ENCODE results near the gene GNRH2.
"Not testable (repeated sequence)": the region's sequence is repeated elsewhere in the genome, so short reads cannot be mapped to it uniquely, and the experiment has no call there.

The GNRH2 gene, protein sequence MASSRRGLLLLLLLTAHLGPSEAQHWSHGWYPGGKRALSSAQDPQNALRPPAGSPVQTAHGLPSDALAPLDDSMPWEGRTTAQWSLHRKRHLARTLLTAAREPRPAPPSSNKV

DNA sequence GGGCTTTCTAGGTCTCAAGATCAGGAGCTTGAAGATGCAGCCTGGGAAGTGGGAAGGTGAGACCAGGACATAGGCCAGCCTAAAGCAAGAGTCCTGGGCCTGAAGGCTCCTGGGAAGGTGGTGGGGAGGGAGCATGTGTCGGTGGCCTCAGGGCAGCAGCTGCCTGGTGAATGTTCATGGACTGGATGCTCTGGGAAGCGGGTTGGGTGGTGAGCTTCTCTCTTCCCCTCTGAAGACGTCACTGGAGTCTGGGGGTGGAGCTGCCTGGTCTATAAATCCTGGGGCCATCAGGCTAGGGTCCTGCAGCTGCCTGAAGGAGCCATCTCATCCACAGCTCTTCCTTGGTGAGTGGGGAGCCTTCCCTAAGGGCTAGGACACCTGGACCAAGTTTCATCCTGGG, at the start of gene GNRH2:
Gene GNRH2 (plus strand): TSS at position 301 of the 400 bp plus-strand sequence. CDS start 793 bp downstream, outside the sequence.
- no peak for DNase-seq

DNA sequence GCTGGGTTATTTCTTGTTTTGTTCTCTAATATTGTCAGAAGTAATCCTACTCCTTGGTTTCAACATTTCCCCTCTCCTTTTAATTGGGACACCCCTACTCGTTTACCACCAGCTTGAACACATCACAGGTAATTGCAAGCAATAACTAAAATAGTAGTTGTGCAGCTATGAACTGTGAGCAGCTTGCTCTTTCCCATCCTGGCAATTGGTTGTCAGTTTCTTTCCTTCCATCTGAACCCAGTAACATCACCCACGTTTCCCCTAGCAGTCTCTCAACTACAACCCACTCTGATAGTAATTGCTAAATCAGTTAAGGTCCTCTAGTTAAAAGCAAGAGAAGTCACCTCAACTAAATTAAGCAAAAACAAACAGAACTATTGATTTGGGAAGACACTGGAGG, 47.6 kb upstream of the GNRH2 start:
- DNase-seq: no peak

DNA sequence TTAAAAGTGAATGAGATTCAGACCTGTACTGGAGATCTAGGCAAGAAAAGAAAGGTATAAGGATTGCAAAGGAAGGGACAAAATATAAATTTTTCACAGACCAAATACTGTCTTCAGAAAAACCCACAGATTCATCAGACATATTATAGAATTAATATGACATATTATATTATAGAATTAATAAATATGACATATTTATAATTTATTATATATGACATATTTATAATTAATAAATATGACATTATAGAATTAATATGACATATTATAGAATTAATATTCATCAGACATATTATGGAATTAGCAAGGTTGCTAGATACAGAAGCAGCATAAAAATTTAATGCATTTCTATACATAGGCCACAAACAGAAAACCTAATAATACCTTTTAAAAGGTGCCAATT, 44.7 kb upstream of the GNRH2 start:
- DNase-seq: no peak

- peak; percentile 60 for DNase-seq
Measured at GRCh38 chr20:3000852-3001523, 42.4 kb upstream of the GNRH2 start.

- DNase-seq: no peak
Measured at GRCh38 chr20:3003416-3003815, 40.0 kb upstream of the GNRH2 start.

DNA sequence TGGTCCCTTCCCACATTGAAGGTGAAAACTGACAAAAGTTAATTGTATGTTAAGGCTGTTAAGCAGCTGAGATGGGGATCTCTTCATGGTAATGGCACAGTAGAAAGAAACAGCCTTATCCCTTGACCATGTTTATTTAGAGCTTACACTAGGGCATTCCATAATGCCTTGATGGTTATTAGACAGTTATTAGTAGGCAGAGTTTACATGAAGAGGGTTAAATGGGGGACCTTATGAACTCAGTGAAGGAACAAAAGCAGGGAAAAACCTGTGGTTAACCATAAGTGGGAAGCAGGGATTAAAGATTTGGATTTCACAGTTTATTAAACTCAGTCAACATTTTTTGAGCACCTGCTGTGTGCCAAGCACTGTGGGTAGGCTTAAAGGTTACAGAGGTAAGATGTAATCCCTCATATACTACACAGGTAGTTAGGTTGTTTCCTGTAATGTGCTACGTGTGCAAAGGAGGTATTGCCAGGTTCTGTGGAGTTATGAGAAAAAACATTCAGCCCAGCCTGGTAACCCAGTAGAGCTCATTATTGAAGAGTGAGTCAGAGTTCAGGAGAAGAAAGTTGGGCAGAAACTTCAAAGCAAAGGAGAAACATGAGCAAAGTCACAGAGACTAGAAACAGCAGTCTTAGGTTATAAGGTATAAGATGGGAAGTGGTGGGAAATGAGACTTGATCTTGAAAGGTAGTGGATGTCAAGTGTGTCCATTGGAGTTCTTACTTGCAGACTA, 32.3 kb upstream of the GNRH2 start:
- DNase-seq: no peak

GRCh38 chr20:3011752-3012151, 31.7 kb upstream of the GNRH2 start:
- DNase-seq: no peak

DNA sequence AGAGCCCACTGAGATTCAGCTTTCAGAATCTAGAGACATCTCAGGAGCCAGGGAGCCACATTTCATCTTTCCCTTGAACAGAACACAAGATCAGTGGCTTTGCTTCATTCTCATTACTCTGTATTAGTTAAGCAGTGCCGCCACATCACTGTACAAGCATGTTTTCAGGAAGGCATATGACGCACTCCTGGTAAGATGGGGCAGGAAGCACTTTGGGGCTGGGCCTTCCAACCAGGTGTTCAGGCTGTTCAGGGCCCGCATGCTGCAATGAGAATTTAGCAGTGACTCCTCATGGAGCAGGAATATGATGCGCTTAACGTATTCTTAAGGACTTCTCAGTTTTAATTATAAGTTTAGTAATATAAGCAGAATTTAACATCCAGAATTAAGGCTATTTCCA, 29.7 kb upstream of the GNRH2 start:
- no peak for DNase-seq

- no peak for DNase-seq
Measured at GRCh38 chr20:3014179-3014578, 29.2 kb upstream of the GNRH2 start.

DNA sequence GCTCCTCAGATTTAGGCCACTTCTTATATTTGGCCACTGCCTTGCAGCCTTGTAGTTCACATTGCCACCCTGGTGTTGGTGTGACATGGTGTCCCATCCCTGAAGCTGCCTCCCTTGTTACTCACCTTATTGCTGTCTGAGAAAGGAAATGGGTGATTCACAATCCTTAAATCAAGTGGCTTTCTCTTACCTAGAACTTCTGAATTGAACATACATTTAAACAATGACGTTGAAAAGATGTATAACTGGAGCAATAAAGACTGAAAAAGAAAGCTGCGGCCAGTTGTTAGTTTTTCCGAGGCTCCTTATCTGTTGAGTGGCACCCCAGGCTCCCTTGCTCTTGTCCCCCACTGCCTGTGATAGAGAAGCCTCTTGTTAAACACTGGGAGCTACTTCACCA, 28.8 kb upstream of the GNRH2 start:
- no peak for DNase-seq

DNA sequence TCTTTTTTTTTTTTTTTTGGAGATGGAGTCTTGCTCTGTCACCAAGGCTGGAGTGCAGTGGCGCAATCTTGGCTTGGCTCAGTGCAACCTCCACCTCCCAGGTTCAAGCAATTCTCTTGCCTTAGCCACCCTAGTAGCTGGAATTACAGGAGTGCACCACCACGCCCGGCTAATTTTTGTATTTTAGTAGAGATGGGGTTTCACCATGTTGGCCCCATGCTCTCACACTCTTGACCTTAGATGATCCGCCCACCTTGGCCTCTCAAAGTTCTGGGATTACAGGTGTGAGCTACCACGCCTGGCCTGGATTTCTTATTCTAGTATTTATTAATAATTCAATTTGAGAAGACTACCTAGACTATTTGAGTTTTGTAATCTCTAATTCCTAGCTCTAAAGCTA, 28.1 kb upstream of the GNRH2 start:
- not testable (repeated sequence) for DNase-seq

GRCh38 chr20:3021327-3021726, 22.1 kb upstream of the GNRH2 start:
- no peak for DNase-seq

GRCh38 chr20:3021777-3022176, 21.6 kb upstream of the GNRH2 start:
- DNase-seq: no peak

GRCh38 chr20:3022559-3023490, 20.6 kb upstream of the GNRH2 start:
- DNase-seq: not testable (repeated sequence)

- no peak for DNase-seq
Measured at GRCh38 chr20:3027987-3028386, 15.4 kb upstream of the GNRH2 start.

DNA sequence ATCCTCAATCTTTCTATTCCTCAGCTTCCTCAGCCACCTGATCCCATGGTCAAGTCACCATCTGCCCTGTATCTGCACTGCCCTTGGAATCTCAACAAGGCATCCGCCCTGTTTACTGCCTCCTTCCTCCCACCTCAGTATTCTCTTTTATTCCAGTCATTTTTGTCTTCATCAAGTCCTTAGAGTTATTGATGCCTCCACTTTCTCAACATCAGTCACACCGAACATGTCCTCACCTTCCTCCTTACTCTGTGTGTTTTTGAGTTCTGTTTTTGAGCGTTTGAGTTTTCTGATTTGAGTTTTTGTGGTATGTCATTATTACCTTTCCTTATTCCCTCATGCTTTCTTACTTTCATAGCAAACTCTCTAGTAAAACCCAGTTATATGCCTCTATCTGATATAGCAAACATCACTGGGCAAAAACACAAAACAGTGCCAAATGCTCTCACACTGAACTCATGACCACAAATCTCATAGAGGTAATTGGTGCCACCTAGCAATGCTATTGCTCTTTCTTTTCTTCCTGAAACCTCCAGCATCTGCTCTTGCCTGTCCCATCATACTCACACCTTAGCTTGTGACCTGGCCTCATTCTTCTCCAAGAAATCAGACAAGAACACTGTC, 11.8 kb upstream of the GNRH2 start:
- no peak for DNase-seq

GRCh38 chr20:3032624-3033023, 10.8 kb upstream of the GNRH2 start:
- DNase-seq: no peak

- no peak for DNase-seq
Measured at GRCh38 chr20:3037654-3038053, 5.8 kb upstream of the GNRH2 start.

DNA sequence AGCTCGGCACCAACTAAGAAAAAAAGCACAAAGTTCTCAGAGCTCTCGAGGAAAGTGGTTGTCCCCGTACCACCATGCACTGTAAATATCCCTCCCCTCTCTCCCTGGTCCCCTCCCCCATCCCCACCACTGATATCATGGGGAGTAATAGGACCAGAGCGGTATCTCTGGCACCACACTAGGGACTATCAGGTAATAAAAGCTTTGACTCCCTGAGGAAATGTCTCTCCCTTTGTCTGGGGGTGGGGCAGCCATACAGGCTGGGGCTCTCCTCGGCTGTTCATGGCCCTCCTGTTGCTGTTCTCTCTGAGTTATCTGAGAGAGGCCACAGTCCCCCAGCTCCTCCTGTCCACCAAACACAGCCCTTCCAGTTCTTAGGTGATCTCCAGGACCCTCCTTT, 5.0 kb upstream of the GNRH2 start:
- no peak for DNase-seq

- no peak for DNase-seq
Measured at GRCh38 chr20:3039426-3039825, 4.0 kb upstream of the GNRH2 start.

- no peak for DNase-seq
Measured at GRCh38 chr20:3040086-3040485, 3.3 kb upstream of the GNRH2 start.

DNA sequence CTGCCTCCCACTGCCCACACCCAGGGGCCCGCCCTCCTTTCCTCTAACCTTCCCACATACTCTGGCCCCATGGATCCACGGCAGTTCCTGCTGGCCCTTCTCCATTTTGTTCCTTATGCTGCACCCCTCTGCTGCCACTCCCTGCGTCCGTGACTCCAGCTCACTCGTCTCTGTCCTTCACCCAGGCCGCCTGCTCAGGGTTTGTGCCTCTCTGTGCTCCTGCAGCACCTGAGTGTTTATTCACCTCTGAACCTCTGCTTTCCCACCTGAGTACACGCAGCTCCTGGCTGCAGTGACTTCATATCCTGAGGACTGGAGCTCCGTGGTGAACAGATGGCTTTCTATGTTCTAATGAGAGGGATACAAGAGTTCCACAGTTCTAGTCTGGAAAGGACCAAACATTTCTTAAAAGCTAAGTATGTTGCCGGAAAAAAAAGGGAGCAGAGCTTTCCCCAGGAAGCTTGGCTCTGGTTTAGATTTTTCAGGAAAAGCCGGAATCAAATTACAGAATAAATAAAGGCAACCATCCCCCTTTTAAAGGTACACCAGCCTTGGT, 1.5 kb upstream of the GNRH2 start:
- no peak for DNase-seq

All from midbrain (tissue), 1 donor.